SK-N-SH (cell line): ENCODE measurements around the gene ISYNA1. TPM values are rescaled to one million over a fixed set of nuclear protein-coding genes. Genes with fewer than 3 reads are reported as not detected.

Experiments used
- CTCF ChIA-PET: fragments of 300-600, 350-600 bp; formaldehyde crosslinking; extraction: SDS; loops from one replicate; lab custom pipeline; 2021; lab: Yijun Ruan, JAX
- POLR2A ChIA-PET: fragments of 350-600 bp; sonication (Branson Sonifier 250); formaldehyde crosslinking; extraction: SDS; loops from one replicate; lab custom pipeline; 2020; ENCODE audit warnings: antibody characterized with exemption, inconsistent platforms; lab: Yijun Ruan, JAX
- DNase-seq: peaks from one replicate; pipeline ENCODE4 v3.0.0; 2012
- H2AFZ ChIP-seq: fragments of 200-600 bp; sonication (generic); 2 replicates; pipeline ENCODE4 v1.8.1; 2016; ENCODE audit warnings: antibody characterized with exemption, mild to moderate bottlenecking, low read depth
- H3F3A ChIP-seq: fragments of 200-600 bp; sonication (generic); replicated peaks from 2 replicates; pipeline ENCODE3; 2016; ENCODE audit warnings: antibody characterized with exemption, mild to moderate bottlenecking; ENCODE audit not compliant: insufficient read depth
- H3K27ac ChIP-seq, 2 experiments: fragments of 200-500 bp in 1 of 2; fragments of 200-600 bp in 1 of 2; sonication (Bioruptor generic) in 1 of 2; sonication (generic), shearing (Covaris generic) in 1 of 2; 2 replicates each; pipeline versions ENCODE4 v1.5.1 to v1.6.1; 2014 to 2016; ENCODE audit warnings: low read depth in 2 of 2, inconsistent platforms in 1 of 2, low read length in 1 of 2, mild to moderate bottlenecking in 1 of 2, mixed read lengths in 1 of 2
- H3K27me3 ChIP-seq: fragments of 200-600 bp; sonication (generic), shearing (Covaris generic); 2 replicates; pipeline ENCODE4 v1.6.1; 2016; ENCODE audit warnings: mixed run types; ENCODE audit not compliant: insufficient read depth
- H3K36me3 ChIP-seq, 2 experiments: fragments of 200-500 bp in 1 of 2; fragments of 200-600 bp in 1 of 2; sonication (Bioruptor generic) in 1 of 2; sonication (generic) in 1 of 2; replicated peaks in 1 of 2; 2 replicates each; pipeline versions ENCODE3 to v1.5.1; 2014 to 2016; ENCODE audit warnings: low read length in 1 of 2, mild to moderate bottlenecking in 1 of 2; ENCODE audit not compliant: insufficient read depth in 2 of 2, control insufficient read depth in 1 of 2
- H3K4me1 ChIP-seq, 2 experiments: fragments of 200-500 bp in 1 of 2; fragments of 200-600 bp in 1 of 2; sonication (Bioruptor generic) in 1 of 2; sonication (generic), shearing (Covaris generic) in 1 of 2; 2 replicates each; pipeline versions ENCODE4 v1.5.1 to v1.6.1; 2014 to 2016; ENCODE audit warnings: low read depth in 1 of 2, low read length in 1 of 2, mixed run types in 1 of 2; ENCODE audit not compliant: insufficient read depth in 2 of 2, control insufficient read depth in 1 of 2
- H3K4me2 ChIP-seq: fragments of 200-600 bp; sonication (generic), shearing (Covaris generic); 2 replicates; pipeline ENCODE4 v1.6.1; 2017; ENCODE audit warnings: mixed run types
- H3K4me3 ChIP-seq, 2 experiments: fragments of 200-500 bp in 1 of 2; fragments of 200-600 bp in 1 of 2; sonication (Bioruptor generic) in 1 of 2; sonication (generic), shearing (Covaris generic) in 1 of 2; 2 replicates each; pipeline versions ENCODE4 v1.5.1 to v1.8.1; 2014 to 2016; ENCODE audit warnings: low read depth in 2 of 2, inconsistent platforms in 1 of 2, low read length in 1 of 2, mild to moderate bottlenecking in 1 of 2, mixed read lengths in 1 of 2, moderate library complexity in 1 of 2
- H3K79me2 ChIP-seq: fragments of 200-600 bp; sonication (generic); 2 replicates; pipeline ENCODE4 v1.8.1; 2017; ENCODE audit warnings: mild to moderate bottlenecking; ENCODE audit not compliant: insufficient read depth
- H3K9ac ChIP-seq: fragments of 200-600 bp; sonication (generic); 2 replicates; pipeline ENCODE4 v1.6.1; 2017; ENCODE audit warnings: mixed run types
- H3K9me2 ChIP-seq: fragments of 200-600 bp; sonication (generic); 2 replicates; pipeline ENCODE4 v1.6.1; 2017; ENCODE audit warnings: mixed run types
- H3K9me3 ChIP-seq: fragments of 200-600 bp; sonication (generic); 2 replicates; pipeline ENCODE4 v1.6.1; 2017; ENCODE audit warnings: mixed run types, mild to moderate bottlenecking, moderate library complexity
- H4K20me1 ChIP-seq: fragments of 200-600 bp; sonication (generic); 2 replicates; pipeline ENCODE4 v1.6.1; 2017; ENCODE audit warnings: mild to moderate bottlenecking, mixed run types; ENCODE audit not compliant: insufficient read depth
- CHD2 ChIP-seq: fragments of 150-350 bp; IDR thresholded peaks from 2 replicates; pipeline ENCODE4 v1.6.1; 2018; ENCODE audit warnings: low read length; ENCODE audit not compliant: partially characterized antibody
- EP300 ChIP-seq, 2 experiments: IDR thresholded peaks; 2 replicates each; pipeline versions ENCODE4 v1.4.0 to v1.6.1; 2012; ENCODE audit warnings: borderline replicate concordance in 1 of 2, low read depth in 1 of 2, low read length in 1 of 2
- IRF3 ChIP-seq: fragments of 150-350 bp; IDR thresholded peaks from 2 replicates; pipeline ENCODE4 v1.6.1; 2016; ENCODE audit warnings: mild to moderate bottlenecking, low read depth, low read length
- MAX ChIP-seq: IDR thresholded peaks from 2 replicates; pipeline ENCODE4 v1.4.0; 2012; ENCODE audit warnings: low read depth
- MEF2A ChIP-seq: IDR thresholded peaks from 2 replicates; pipeline ENCODE4 v1.4.0; 2012; ENCODE audit warnings: low read depth, borderline replicate concordance
- RFX5 ChIP-seq: IDR thresholded peaks from 2 replicates; pipeline ENCODE4 v1.6.1; 2012; ENCODE audit warnings: mild to moderate bottlenecking, improper control_type of control experiment, low read length
- RXRA ChIP-seq: IDR thresholded peaks from 2 replicates; pipeline ENCODE4 v1.4.0; 2012; ENCODE audit warnings: low read depth, mild to moderate bottlenecking, borderline replicate concordance
- SIN3A ChIP-seq: IDR thresholded peaks from 2 replicates; pipeline ENCODE4 v1.6.1; 2012; ENCODE audit warnings: low read depth, mild to moderate bottlenecking, low read length, moderate library complexity, borderline replicate concordance
- SMC3 ChIP-seq: IDR thresholded peaks from 2 replicates; pipeline ENCODE4 v1.6.1; 2012; ENCODE audit warnings: low read depth, low read length, improper control_type of control experiment
- YY1 ChIP-seq: IDR thresholded peaks from 2 replicates; pipeline ENCODE4 v1.4.0; 2012; ENCODE audit warnings: low read depth, mild to moderate bottlenecking
- WGBS: methylation state at CpG from one replicate; pipeline ENCODE4 v1.1.6; 2017; ENCODE audit warnings: low lambda C conversion rate; 5-methylcytosine and 5-hydroxymethylcytosine counted together
- polyA plus RNA-seq, 3 experiments: library from polyadenylated mRNA; depleted of rRNA; stranded (reverse); fragments of >200 nt; gene quantifications; 2 replicates each; pipeline ENCODE4 v1.2.3, GENCODE V29; 2012
- TF ChIP-seq, protein P1 (sequence below): IDR thresholded peaks from 2 replicates; pipeline ENCODE4 v1.4.0; 2012; ENCODE audit warnings: low read depth, borderline replicate concordance
- TF ChIP-seq, protein P2 (sequence below): IDR thresholded peaks from 2 replicates; pipeline ENCODE4; 2012

The ISYNA1 gene
- polyA plus RNA-seq, 1 of the 3 experiments (the other 2 are of a cell fraction), result 48.0 TPM

DNA sequence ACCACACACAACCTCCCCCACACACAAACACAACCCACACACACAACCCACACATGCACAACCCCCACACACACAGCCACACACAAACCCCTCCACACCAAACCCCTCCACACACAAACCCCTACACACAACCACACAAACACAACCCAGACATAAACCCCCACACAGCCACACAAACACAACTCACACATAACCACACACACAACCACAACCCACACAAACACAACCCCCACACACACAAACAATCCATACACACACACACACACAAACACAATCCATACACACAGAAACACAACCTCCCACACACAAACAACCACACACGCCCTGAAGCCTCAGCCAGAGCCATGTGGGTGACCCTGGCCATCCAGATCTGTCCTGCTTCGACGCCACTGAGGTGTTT is 30.0 kb upstream of the ISYNA1 start:
- Histone ChIP-seq H3K9me2 (no peaks in the 10 kb centered on the region), H3K27me3 (no peaks in the 10 kb centered on the region), H3F3A (peaks cover 5% of the 10 kb centered on the region), H3K27ac (no peak overlapping the region), H2AFZ (no peak overlapping the region), H3K4me2 (no peak overlapping the region), H3K9me3 (no peaks in the 10 kb centered on the region), H3K36me3 (no peaks in the 10 kb centered on the region), H3K4me3 (no peak overlapping the region), H4K20me1 (peaks cover 34% of the 10 kb centered on the region), H3K4me1 (peaks cover 0 to 5% of the 10 kb centered on the region in 2 experiments; a peak in 1 of 4 replicates), H3K79me2 (peaks cover 20% of the 10 kb centered on the region; the same call in 1 of the 2 replicates), H3K9ac (no peak overlapping the region)
- CTCF ChIA-PET, result interaction anchor here (0.8 to 5.2 kb wide), 6 partner anchors 13 to 379 kb away, joined by 3 to 56 read pairs (median 18); partner anchors contain the start of gene REX1BD
- DNase-seq, result no peak
- 98% methylated on average over 3 of the region's 3 CpGs for WGBS
- TF ChIP-seq SIN3A (no peak), RFX5 (no peak), RXRA (no peak), MEF2A (no peak), EP300 (IDR thresholded peaks at IDR 0.05; ENCODE audit: borderline replicate concordance in 1 of 2, low read depth in 1 of 2, low read length in 1 of 2) (no peak), IRF3 (no peak), SMC3 (no peak), YY1 (no peak)
- TF ChIP-seq, protein P1, sequence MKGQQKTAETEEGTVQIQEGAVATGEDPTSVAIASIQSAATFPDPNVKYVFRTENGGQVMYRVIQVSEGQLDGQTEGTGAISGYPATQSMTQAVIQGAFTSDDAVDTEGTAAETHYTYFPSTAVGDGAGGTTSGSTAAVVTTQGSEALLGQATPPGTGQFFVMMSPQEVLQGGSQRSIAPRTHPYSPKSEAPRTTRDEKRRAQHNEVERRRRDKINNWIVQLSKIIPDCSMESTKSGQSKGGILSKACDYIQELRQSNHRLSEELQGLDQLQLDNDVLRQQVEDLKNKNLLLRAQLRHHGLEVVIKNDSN, result no peak
- TF ChIP-seq, protein P2, sequence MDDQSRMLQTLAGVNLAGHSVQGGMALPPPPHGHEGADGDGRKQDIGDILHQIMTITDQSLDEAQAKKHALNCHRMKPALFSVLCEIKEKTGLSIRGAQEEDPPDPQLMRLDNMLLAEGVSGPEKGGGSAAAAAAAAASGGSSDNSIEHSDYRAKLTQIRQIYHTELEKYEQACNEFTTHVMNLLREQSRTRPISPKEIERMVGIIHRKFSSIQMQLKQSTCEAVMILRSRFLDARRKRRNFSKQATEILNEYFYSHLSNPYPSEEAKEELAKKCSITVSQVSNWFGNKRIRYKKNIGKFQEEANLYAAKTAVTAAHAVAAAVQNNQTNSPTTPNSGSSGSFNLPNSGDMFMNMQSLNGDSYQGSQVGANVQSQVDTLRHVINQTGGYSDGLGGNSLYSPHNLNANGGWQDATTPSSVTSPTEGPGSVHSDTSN, result no peak
- POLR2A ChIA-PET, result no interaction called here

GRCh38 chr19:18466354-18466753 is 28.4 kb upstream of the ISYNA1 start:
- POLR2A ChIA-PET, result no interaction called here
- Histone ChIP-seq H3K36me3 (peaks cover 0 to 3% of the 10 kb centered on the region in 2 experiments), H3K4me2 (no peak overlapping the region), H3K9me3 (no peaks in the 10 kb centered on the region), H3K4me1 (peaks cover 0 to 5% of the 10 kb centered on the region in 2 experiments; a peak in 1 of 4 replicates), H3K4me3 (no peak overlapping the region), H2AFZ (no peak overlapping the region), H3F3A (peaks cover under 1% of the 10 kb centered on the region), H3K27me3 (no peaks in the 10 kb centered on the region), H3K9me2 (no peaks in the 10 kb centered on the region), H3K27ac (no peak overlapping the region), H3K79me2 (peaks cover 20% of the 10 kb centered on the region; the same call in 1 of the 2 replicates)
- 86% methylated on average over 4 of the region's 11 CpGs for WGBS
- no peak for DNase-seq
- no peak for TF ChIP-seq CHD2
- no peak for TF ChIP-seq MAX
- TF ChIP-seq, all 33 proteins: peak for 0
- Histone ChIP-seq H3K9ac (no peak overlapping the region), H4K20me1 (peaks cover 45% of the 10 kb centered on the region)
- CTCF ChIA-PET, result interaction anchor here (0.6 to 8.1 kb wide), 15 partner anchors 8 to 482 kb away, joined by 3 to 215 read pairs (median 4); no protein-coding TSS in a partner anchor
